OCI-LY3 (cell line): ENCODE measurements around the gene WIZ.

Experiments used
- EZH2phosphoT487 ChIP-seq: fragments of 200-600 bp; shearing (Covaris generic); IDR thresholded peaks from 2 replicates; pipeline ENCODE4 v1.6.1; 2018; ENCODE audit warnings: antibody characterized with exemption, mixed run types, low read depth
- TF ChIP-seq, protein P1 (sequence below): fragments of 200-600, 300-600 bp; sonication (generic); IDR thresholded peaks from 2 replicates; pipeline ENCODE4 v1.5.1; 2014; ENCODE audit warnings: antibody characterized with exemption, low read length, low read depth

DNA sequence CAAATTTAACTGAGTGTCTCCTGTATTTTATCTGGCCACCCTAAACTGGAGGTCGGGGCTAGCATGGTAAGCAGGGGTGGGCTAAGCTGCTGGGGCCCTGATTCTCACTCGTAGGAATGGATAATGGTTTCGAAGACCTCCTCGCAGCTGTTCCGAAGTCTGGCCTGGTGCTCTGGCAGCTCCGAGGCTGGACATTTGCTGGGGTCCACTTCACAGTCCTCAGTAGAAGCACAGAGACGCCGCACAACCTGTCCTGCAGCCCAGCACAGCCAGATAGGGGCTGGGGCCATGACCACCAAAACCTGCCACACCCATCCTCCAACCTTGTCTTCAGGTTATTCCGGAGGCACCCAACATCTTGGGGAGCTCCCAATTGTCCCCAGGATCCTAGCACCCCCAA is 6.2 kb upstream of the WIZ start:
- TF ChIP-seq, protein P1, sequence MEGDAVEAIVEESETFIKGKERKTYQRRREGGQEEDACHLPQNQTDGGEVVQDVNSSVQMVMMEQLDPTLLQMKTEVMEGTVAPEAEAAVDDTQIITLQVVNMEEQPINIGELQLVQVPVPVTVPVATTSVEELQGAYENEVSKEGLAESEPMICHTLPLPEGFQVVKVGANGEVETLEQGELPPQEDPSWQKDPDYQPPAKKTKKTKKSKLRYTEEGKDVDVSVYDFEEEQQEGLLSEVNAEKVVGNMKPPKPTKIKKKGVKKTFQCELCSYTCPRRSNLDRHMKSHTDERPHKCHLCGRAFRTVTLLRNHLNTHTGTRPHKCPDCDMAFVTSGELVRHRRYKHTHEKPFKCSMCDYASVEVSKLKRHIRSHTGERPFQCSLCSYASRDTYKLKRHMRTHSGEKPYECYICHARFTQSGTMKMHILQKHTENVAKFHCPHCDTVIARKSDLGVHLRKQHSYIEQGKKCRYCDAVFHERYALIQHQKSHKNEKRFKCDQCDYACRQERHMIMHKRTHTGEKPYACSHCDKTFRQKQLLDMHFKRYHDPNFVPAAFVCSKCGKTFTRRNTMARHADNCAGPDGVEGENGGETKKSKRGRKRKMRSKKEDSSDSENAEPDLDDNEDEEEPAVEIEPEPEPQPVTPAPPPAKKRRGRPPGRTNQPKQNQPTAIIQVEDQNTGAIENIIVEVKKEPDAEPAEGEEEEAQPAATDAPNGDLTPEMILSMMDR: no peak
- TF ChIP-seq EZH2phosphoT487: no peak
